NCI-H1930 (cell line): ENCODE measurements around the gene DENND1A.
"Not testable (repeated sequence)": the region's sequence is repeated elsewhere in the genome, so short reads cannot be mapped to it uniquely, and the experiment has no call there.

Experiments
- DNase-seq, 2 experiments: peaks; one replicate each; lab custom pipeline; 2025; lab: John Stamatoyannopoulos, UW

DENND1A gene

DNA sequence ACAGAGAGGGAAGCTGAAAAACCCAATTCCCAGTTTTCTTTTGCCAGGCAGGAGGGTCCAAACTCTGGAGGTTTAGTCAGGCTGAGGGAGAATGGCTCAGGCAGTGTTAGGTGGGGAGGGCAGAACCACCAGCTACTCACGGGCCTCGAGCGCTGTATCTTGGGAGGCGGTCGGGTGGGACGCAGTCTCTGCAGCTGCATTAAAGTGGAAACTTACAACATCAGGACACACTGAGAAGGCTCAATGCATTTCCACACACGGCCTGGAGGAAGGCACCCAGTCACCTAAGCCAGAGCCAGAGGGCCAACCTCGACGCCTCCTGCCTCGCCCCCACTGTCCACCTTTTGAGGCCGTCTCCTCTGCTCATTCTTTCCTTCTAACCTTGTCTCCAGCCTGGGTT is 518.3 kb downstream of the DENND1A start:
- no peak for DNase-seq

DNA sequence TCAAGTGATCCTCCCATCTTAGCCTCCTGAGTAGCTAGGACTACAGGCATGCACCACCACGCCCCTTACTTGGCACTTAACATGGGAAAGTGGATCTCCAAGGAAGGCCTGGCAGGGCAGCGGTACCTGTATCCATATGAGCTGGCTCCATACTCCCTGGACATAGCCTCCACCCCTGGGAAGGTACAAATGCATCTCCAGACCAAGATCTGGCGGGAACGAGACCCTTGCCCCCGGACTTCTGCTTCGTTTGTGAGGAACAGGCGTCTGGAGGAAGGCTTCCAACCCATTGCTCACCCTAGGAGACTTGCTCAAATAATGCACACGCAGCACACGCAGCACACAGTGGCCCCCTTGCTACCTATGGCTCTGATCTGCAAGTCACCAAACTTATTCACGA is 518.7 kb downstream of the DENND1A start:
- DNase-seq, result no peak

DNA sequence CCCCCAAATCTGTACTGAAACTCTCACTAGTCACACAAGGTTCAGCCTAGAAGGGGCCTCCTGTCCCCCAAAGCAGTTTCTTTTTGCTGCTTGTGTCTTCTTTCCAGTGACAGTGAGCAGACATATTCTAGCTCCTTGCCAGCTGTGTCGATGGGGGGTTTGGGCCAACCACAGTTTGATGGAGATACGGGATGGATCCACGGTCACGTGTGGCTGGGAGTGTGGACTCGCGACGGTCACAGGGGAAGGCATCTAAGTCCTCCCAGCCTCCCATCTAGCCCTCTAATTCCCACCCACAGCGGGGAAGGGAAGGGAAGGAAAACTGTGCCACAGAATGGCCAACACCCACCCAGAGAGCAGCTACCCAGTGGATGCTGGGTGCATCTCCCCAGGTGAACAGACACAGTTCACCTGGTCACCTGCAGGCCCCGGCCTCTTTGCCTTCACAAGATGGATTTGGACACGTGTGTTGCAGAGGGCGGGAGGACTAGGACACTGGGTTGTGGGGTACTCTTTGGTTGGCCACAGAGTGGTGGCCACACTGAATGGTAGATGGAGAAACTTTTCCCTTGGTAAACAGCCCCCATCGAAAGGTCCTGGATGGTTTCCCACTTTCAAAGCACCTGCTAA is 519.5 kb downstream of the DENND1A start:
- DNase-seq, result no peak

DNA sequence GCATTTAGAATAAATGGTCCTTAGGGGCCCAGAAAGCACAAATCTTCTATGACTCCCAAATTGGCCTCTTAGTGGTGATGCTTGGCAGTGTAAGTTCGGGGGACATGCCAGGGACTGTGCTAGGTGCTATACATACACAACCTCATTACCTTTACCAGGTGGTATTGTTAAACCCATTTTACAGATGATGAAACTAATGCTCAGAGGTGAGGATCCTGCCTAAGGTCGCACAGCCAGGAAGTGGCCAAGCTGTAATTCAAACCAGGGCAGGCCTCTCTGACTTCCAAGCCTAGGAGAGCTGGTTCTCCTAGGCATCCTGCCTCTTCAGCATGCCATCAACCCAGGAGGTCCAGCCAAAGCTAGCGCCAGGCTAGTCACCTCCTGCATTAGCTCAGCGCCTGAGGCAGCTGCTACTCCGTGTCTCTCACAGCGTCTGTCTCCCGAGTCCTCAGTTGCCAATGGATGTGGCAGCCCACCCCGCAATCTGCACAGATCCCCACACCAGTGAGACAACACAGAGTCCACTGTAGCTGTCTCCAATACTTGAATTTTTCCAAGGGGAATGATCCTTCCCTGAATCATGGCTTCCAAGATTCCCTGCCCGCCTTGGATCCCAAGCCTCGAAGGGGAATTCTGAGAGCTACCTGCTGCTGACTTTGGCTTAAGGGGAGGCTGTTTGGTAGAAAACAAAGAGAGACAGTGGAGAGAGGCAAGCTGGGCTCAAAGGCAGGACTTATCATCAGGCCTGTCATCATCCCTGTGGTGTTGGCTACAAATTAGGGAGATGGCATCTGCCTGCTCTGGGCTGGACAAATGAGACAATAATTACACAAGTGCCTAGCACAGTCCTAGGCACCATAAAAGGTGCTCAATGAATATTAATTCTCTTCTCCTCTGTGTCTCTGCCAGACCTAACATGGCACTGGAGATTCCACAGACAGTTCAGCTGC is 521.3 kb downstream of the DENND1A start:
- no peak for DNase-seq

DNA sequence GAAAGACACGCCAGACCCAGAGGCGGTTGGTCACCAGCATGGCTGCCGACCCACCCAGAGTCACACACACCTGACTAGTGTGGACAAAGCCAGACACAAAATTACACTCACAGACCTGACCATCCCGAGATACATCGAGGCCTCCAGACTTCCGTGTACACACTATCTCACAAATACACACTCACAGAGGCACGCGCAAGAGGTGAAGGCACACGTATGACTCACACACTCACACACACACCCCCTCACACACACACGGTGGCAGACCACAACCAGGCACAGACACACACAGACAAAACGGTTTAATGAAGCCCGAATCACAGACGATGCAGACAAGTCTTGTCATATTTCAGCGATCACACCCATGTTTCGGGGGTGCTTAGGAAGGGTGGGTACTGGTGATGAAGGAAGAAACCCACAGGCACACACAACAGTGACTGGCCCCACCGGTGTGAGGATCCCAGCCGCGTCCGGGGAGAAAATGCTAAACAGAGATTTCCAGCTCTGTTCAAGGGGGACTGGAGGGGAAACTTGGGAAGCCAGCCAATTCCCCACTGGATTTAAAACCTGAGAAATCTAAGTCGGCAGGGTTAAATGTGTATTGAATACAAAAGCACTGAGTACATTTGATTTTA is 522.6 kb downstream of the DENND1A start:
- DNase-seq, result no peak

DNA sequence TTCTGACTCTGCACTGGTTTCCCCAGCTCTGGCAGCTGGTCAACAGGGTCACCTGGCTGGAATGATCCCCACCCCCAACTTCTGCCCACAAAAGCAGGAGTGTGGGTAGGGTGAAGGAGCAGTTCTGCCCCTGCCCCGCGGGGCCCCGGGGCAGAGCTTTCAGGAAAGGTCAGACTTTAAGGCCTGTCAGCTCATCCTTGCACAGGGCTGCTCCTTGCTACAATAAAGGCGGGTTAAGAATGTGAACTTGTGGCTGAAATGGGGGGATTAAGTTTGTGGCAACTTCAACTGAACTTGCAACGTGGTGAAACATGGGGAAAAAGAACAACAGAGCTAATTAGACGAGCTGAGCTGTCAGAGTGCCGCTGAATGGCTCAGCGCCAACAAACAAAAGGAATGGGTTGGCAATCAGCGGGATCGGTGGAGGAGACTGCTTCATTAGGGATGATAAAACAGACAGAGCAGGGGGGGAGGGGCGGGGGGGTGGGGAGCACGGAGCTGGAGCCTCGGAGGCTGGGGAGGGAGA is 523.2 kb downstream of the DENND1A start:
- no peak for DNase-seq

DNA sequence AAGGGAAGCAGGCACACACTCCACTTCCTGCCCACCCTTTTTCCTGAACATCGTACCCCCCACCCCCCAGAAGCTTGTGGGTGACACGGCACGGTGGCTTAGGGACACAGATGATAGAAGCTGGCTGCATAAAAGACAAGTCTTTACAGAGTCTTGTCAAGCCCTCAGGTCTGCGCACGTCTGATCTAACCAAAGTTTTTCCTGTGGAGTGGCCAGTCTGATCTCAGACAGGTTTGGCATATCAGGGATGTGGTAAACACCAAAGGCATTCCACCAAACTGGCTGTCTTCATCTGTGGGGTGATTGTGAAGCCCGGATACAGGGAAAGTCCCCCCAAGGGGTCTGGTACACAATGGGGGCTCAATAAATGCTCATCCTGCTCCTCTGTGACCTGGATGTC is 523.9 kb downstream of the DENND1A start:
- no peak for DNase-seq

DNA sequence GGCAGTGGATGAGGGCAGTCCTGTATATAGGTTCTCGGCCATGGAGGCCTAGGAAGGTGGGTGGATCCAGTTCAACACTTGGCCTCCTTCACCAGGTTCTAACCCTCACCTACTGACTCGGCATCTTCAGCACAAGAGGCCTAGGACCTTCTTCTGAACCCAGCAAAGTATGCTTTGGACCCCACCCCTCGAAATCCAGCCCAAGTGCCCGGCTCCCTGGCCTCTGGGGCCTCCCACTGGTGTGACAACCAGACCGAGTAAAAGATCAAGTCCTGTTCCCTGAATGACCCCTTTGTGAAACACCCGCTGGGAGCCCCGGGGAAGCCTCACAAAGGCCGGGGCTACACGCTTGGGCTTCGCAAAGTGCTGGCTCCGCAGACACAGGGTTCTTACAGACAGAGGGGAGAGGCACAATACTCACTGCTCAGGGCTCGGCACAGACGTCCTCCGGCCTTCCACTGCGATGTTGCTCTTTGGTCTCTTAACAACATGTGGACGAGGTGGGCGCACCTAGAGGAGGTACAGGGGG is 526.9 kb downstream of the DENND1A start:
- no peak for DNase-seq

DNA sequence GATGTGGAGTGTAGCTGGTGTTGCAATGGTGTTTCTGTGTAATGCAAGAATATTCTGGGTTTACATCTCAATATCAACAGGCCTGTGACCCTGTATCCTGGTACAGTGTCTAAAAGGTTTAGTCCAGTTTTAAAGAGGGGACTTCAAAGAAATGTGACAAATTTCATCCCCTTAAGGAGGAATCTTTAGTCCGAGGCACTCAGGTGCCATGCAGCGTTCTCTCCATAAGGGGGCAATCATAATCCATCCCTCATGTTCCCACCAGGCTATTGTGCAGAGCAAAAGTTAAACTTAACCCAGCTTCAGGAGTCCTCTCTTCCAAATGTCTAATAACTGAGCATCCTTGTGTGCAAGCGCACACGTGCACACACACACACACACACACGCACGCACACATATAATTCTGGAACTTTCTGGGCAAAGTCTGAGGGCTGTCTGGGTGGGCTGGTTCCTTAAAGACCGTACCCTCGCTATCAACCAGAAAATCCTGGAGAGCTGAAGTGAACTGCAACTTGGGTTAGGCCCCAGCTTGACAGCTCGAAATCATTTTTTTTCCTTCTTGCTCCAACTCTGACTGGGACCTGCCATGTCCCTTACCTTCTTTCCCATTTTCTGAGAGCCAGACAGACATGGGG is 527.9 kb downstream of the DENND1A start:
- DNase-seq, result no peak

DNA sequence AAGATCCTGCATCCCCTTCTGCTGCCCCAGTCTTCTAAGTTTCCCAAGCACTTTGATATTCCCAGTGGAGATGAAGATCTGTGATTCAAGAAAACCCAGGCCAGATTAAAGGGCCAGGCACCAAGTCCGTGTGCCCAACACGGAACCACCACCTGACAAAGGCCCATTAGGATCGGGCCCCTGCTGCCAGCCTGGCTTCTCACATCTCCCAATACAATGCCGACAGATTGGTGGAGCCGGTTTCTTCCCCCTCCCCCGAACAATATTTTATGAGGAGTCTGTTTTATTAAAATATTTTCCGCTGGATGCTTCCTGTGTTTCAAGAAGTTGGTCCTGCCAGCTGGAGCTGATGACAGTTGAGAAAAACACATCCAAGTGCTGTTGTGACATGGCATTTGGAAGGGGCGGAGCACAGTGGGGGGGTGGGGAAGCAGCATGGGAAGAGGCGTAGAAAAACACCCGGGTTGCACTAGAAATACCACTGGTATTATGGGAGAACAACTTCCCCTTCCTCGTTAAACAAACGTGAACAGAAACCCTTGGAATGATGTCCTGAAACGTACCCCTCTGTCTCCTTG is 528.9 kb downstream of the DENND1A start:
- DNase-seq, result no peak

DNA sequence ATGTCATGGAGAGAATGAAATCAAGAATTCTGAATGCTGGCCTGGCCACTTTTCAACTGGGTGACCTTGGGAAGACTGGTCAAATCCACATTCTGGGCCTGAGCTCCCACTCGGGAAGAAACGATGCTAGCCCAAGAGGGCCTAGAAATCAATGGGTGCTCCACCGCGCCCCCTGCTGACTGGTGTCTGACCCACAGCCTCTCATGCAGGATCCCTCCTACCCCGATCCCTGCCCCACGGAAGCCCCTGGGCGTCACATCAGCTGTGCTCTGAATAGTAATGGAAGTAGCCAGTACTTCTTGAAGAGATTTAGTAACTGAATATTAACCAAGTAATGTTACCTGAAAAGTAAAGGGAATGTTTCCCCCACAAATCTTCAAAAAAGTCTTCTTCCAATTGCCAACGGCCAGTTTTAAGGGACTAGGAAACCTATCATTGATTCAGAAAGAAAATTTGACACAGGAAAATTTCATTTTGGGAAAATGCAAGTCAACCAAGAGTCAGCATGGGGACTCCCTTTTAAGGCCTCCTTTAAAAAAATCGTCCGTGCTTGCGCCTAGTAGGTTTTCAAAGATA is 530.0 kb downstream of the DENND1A start:
- DNase-seq, result no peak

DNA sequence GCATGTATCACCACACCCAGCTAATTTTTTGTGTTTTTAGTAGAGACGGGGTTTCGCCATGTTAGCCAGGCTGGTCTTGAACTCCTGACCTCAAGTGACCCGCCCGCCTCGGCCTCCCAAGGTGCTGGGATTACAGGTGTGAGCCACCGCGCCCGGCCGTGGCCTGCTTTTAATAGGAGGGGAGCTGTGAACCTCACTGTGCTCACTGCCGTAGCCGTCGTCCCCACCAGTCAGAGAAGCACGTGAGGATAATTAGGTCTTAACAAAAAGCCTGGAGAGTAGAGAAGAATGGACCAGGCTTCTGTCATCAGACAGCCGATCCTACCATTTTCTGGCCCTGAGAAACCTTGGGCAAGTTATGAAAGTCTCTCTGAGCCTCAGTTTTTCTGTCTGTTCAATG is 531.0 kb downstream of the DENND1A start:
- not testable (repeated sequence) for DNase-seq

DNA sequence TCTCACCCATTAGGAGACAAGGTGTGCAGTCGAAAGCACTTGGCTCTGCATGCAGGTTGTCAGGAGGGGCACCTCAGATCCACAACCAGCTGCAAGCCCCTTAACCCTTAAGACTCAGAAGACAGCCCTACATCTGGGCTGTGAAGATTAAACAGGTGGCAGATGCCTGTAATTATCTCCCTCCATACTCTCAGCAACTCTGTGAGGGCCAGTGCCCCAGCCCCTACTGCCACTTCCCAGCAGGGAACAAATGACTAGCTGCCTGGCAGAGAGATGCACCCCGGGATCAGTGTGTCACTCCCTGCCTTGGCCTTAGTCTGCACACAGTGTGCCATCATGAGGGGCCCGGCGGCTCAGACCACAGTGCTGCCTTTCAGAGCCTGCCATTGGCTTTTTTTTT is 532.0 kb downstream of the DENND1A start:
- DNase-seq, result no peak

DNA sequence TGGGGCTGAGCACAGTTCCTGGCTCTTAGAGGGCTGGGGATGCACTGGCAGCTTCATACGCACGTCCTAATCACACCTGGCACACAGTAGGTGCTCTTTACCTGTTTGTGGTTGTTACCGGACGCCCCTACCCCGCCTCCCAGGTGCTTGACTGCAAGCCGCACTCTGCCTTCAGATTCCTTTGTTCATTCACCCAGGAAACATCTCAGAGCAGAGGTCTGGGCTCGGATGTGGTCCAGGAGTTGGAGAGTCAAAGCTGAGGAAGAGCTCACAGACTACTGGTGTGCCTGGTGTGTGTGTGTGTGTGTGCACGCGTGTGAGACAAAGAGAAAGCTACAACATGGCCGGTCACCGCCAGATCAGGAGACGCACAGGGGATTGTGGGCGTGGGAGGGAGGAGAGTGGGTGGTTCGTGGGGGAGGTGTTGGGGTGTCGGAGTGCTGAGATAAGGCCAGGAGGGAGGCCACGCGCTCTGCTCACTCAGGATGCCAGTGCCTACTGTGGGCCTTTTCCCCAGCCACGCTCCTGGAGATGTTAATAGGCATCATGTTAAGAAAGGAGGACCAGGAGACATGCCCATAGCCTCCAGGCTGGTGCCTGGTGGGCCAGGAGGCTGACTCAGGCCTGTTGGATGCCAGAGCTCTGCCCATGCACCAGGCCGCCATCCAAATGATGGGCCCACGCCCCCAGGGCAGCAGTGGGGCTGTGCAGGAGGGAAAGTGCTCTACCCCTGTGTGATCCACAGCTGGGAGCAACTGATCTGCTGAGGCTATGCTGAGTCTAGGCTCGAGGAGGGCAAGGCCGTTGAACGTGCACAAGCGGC is 534.0 kb downstream of the DENND1A start:
- no peak for DNase-seq

DNA sequence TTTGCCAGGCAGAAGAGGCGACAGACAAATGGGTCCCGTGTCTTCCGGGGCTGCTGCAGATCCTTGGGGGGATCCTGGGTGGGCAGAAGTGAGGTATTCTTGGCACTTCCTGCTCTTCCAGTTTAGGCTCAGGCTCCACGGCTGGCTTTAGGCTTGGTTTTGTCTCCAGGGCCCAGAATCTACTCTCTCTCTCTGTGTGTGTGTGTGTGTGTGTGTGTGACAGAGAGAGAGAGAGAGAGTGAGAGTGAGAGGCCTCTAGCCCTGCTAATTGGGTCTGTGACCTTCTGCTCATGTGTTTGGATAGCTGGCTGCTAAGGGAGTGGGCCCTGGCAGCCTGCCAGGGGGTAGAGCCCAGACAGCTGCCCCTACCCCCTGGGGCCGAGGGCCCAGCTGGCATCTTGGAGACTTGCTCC is 534.6 kb downstream of the DENND1A start:
- DNase-seq, result no peak

DNA sequence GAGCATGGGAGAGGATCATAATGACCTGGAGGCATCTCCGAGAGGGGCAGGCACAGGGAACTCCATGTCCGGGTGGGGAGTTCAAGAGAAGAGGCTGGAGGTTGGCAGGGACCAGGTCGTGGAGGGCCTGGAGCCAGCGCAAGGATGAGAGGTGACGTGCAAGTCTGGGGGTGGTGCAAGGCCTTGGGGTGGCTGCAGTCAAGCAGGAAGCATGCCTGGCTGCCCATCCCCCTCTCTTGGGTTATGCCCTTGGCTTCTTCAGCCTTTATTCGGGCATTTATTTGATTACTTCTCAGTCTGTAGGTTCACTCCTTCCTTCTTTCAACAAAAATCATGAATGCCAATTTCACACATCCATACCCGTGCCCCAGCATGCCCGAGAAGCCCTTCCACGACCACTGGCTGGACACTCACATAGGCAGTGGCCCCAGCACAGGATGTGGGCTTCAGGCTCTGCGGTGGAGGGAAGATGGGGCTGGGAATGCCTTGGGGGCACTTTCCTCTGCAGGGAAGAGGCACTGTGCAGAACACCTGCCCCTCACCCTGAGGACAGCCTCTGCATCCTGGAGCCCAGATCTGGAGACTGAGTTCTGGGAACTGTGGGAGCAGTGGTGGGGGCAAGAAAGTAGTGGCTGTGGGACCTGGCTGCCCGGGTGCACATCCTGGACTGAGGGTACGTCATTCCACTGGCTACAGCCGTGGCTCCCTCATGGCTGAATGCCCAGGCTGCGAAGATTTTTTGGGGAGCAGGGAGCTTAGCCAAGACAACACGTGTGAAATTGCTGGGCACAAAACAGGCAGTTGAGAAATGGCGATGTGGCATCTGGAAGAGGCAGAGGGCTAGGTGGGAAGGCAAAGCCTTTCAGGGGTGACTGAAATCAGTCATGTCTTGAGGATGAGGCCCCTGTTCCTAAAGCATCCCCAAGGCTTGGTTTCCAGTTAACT is 535.4 kb downstream of the DENND1A start:
- DNase-seq, result no peak

DNA sequence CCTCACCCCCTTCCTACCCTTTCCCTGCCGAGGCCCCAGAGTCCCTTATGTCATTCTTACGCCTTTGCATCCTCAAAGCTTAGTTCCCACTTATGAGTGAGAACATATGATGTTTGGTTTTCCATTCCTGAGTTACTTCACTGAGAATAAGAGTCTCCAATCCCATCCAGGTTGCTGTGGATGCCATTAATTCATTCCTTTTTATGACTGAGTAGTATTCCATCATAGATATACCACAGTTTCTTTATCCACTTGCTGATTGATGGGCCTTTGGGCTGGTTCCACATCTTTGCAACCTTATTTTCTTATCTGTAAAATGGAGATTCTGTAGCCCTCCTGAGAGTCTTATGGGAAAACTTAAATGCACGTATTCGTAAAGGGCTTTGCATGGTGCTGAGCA is 537.1 kb downstream of the DENND1A start:
- DNase-seq, result no peak

DNA sequence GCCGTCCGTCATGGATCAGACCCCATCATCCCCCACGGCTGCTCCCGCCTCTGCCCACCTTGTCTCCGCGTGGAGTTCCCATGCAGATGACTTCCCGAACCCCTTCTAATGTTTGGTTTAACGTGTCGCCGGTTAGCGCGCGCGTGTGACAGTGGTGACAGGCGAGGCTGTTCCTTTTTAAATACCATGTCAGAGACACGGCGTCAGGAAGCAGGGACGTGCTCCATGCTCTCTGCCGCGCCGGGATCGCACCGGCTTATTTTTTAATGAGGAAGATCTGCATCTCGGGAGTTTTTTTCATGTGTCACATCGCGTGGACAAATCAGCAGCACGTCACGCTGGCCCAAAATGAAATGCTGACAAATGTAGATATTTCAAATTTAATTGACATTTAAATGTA is 538.0 kb downstream of the DENND1A start:
- DNase-seq, result no peak

DNA sequence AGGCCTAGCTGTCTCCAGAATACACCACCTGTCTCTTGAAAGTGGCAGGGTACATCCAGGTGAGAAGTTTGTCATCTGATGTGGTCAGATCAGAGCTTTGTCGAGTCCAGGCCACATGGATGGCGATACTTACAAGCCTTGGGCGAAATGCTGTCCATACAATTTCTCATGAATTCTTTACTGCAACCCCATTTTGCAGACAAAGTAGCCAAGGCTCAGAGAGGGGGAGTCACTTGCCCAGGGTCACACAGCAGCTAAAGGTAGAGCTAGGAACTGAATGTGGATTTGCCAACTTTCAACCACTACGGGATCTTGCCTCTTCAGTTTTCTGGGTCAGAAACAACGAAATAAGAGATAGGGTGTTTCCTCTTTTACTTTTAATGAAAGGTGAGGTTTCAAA is 538.7 kb downstream of the DENND1A start:
- DNase-seq, result no peak
